AG10803 (cell line): Measurements from ENCODE around the gene ARL9.

Experiments used
- DNase-seq: peaks from one replicate; pipeline ENCODE4 v3.0.0; 2010; ENCODE audit warnings: low read depth
- H3K4me3 ChIP-seq: 2 replicates; pipeline ENCODE4 v1.5.1; 2011; ENCODE audit warnings: mild to moderate bottlenecking, low read length, control low read depth
- TF ChIP-seq, protein P1 (sequence below): conservative IDR thresholded peaks from 2 replicates; pipeline ENCODE4 v1.5.1; 2011; ENCODE audit warnings: mild to moderate bottlenecking, low read length, control low read depth, inconsistent platforms

The ARL9 gene

DNA sequence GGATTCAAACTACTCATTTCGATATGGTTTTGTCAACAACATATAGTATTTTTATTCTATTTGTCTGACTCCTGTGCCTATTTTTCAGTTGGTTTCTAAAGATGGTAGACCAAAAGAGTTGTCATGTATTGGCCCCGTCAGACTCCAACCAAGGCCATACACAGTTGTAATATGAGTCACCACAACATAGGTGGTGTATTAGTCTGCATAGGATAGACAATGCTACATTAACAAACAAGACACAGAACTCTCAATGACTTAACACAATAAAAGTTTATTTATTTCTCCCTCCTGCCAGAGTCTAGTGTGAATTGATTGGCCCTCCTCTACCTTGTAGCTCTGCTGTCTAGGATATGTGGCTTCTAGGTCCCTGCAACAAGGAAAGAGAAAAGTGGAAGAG lies 45.9 kb downstream of the ARL9 start:
- no peak for DNase-seq
- TF ChIP-seq, protein P1, sequence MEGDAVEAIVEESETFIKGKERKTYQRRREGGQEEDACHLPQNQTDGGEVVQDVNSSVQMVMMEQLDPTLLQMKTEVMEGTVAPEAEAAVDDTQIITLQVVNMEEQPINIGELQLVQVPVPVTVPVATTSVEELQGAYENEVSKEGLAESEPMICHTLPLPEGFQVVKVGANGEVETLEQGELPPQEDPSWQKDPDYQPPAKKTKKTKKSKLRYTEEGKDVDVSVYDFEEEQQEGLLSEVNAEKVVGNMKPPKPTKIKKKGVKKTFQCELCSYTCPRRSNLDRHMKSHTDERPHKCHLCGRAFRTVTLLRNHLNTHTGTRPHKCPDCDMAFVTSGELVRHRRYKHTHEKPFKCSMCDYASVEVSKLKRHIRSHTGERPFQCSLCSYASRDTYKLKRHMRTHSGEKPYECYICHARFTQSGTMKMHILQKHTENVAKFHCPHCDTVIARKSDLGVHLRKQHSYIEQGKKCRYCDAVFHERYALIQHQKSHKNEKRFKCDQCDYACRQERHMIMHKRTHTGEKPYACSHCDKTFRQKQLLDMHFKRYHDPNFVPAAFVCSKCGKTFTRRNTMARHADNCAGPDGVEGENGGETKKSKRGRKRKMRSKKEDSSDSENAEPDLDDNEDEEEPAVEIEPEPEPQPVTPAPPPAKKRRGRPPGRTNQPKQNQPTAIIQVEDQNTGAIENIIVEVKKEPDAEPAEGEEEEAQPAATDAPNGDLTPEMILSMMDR, result no peak
- H3K4me3 ChIP-seq, result no peak overlapping the region

DNA sequence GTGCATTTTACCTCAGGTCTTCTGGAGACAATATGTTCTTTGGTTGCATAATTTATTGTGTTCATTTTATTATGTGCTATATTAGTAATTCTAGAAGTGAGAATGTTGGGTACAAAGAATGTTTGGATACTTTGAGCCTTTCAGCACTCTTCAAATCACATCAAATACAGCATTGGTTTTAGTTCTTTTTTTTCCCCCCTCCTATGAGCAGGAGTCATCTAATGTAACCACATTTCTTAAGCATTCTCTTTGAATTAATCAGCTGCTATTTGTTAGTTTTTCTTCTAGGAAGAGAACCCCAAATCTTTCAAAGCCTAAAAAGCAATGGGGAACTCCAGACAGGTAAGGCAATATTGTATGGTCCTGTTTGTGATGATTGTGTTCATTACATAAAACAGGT lies 46.7 kb downstream of the ARL9 start:
- H3K4me3 ChIP-seq, result no peak overlapping the region
- DNase-seq, result no peak
- TF ChIP-seq, protein P1, result no peak

DNA sequence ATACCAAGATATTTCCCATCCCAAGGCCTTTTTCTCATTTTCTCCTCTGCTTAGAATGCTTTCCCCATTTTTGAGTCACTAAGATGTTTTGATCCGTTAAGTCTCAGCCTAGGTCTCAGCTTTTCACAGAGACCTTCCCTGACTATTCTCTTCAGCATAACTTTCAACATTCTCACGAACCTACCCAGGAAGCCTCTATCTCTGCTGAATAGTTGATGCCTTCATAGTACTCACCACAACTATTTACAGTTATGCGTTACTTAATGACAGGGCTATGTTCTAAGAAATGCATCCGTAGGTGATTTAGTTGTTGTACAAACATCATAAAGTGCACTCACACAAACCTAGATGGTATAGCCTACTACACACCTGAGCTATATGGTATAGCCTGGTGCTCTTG lies 64.5 kb downstream of the ARL9 start:
- TF ChIP-seq, protein P1, result no peak
- DNase-seq, result no peak
- no peak overlapping the region for H3K4me3 ChIP-seq
